ENCODE results near the gene PLG.
"Not testable (repeated sequence)": the region's sequence is repeated elsewhere in the genome, so short reads cannot be mapped to it uniquely, and the experiment has no call there.

Gene PLG

DNA sequence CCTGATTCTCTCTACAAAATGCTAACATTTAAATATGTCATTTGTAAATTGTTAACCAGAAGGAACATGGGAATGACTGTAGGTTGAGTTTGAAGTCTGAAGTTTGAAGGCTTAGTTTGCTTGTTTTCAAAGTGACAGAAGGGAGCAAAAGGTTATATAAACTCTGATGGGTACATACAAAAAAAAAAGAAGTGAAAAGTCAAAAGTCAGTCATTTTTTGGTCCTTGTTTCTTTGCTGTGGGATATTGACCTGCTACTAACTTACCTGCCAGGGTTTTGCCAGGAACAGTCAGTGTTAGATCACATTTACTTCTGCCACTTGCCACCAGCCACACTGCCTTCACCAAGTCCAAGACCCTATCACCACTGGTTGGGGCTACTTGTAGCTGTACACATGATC is 6.9 kb downstream of the PLG start:
- DNase-seq, result not testable (repeated sequence)

- no peak for DNase-seq
Observed at GRCh38 chr6:160714731-160715316, 12.8 kb downstream of the PLG start.

- no peak for DNase-seq
Observed at GRCh38 chr6:160730911-160731310, 28.9 kb downstream of the PLG start.

DNA sequence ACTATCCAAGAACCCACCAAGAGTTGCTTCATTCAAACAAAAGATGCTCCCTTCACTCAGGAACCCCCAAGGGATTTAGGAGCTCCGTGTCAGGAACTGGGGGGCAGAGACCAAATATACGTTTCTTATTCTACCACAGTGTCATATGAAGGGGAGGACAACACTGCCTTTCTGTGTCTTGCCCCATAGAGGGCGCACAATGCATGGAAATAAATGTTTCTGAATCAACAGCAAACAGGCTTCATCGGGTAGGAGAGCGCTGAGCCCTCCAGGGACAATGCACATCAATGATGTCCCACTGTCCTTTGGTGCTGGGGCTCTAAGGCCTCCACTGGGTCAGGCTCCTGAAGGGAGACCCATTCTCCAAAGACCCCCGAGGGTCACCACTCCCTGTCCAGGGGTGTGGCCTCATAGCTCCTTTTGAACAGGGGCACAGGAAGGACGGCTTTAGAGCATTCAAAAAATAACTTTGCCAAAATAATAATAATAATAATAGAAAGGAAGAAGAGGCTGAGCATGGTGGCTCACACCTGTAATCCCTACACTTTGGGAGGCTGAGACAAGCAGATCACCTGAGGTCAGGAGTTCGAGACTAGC is 31.1 kb downstream of the PLG start:
- DNase-seq, result no peak

DNA sequence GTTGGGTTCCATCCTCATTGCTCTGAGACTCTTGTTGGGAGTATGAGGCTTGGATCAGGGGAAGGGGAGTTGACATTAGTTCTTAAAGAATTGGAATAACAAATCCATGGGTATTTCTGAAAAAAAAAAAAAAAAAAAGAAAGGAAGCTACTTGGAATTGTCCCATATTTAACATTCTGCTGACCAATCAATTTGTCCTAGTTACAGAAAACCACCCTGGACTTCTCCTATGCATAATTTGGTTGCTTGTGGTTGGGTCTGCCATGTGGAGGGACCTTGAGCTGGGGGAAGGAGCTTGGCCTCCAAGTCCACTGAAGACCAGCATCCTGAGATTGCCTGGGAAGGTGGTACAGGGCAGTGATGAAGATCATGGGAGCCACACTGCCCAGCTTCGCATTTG is 32.6 kb downstream of the PLG start:
- no peak for DNase-seq

DNA sequence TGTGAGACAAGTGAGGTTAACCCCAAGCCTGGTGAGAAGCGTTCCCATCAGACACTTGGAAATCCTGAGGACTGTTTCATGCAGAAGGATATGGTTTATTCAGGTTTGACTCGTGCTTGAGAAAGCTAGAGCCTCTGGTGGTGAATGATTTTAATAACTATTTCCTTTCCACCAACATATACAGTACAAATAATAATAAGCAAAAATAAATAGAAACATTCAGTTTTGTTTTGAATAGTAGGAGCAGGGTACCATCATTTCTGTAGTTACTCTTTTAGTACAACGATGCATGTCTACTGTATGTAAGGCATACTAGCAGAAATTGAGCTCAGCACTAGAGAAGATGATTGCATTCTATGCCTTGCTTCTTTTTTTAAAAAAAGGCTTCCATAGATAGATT is 33.5 kb downstream of the PLG start:
- DNase-seq, result no peak

DNA sequence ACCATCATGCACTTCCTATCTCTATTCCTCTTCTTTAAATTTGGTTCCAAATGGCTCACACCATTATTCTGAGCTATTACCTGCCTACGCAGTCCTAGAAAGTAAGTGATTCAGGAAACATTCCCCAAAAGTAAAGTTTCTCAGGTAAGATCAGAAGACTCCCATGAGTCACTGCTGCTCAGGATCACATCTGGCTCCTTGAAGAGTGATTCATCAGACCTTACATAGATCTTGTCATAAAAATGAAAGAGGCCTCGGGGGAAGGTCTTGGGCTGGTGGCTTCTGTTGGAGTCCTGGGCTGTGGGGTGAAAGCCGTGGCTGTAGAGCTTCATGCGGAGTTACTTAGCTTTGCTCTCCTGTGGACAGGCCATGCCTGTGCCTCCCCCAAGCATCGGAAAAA is 35.9 kb downstream of the PLG start:
- no peak for DNase-seq

GRCh38 chr6:160739955-160740354 is 37.9 kb downstream of the PLG start:
- DNase-seq, result no peak

DNA sequence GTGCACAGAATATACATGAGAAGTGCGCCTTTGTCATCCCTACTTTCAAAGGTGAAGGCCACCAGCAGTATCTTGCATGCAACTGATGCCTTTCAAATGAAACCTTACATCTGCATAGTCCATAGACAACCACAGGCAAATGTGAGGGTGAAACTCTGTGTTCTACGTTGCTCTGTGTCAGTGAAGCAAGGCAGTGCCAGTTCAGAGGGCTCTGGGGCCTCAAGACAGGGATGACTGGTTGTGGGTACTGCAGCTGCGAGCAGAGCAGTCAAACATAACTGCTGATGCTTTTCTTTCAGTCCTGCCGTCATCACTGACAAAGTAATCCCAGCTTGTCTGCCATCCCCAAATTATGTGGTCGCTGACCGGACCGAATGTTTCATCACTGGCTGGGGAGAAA is 39.0 kb downstream of the PLG start:
- DNase-seq, result not testable (repeated sequence)

- DNase-seq, result no peak
Observed at GRCh38 chr6:160742090-160742489, 40.0 kb downstream of the PLG start.

- DNase-seq, result no peak
Observed at GRCh38 chr6:160750276-160750689, 48.2 kb downstream of the PLG start.

GRCh38 chr6:160753211-160753610 is 51.2 kb downstream of the PLG start:
- DNase-seq, result not testable (repeated sequence)

DNA sequence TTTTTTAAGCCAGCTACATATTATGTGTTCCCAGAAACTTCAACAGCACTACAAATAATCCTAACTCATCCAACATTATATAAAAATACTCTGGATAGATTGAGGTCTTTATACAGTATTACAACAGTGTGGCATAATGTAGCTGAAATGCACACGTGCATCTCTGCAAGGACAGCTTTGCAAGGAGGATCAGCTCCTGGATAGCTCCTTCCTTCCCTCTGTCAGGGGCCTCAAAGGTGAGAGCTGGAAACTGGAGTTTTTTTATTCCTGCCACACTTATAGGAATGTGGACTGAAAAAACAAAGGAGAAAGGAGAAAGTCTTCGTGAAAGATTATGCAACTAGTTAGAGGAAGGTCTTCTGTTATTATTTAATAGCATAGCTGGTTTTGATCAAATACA is 53.1 kb downstream of the PLG start:
- no peak for DNase-seq

GRCh38 chr6:160756021-160756420 is 54.0 kb downstream of the PLG start:
- no peak for DNase-seq

DNA sequence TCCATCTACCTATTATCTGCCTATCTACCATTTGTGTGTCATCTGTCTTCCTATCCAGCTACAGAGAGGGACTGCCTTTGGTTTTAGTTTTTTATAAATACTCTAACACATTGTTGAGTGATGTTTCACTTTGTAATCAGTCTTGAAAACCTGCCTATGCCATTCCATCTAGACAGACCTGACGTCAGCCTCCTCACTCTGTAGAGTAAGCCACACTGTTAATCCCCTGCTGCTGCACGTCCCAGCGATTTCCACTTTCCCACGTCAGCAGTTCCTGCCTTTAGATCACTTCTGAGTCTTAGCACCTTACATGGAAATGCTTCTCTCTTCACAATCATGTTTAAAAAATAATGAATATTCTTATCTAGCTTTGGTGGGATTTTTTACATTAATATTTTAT is 54.8 kb downstream of the PLG start:
- no peak for DNase-seq

DNA sequence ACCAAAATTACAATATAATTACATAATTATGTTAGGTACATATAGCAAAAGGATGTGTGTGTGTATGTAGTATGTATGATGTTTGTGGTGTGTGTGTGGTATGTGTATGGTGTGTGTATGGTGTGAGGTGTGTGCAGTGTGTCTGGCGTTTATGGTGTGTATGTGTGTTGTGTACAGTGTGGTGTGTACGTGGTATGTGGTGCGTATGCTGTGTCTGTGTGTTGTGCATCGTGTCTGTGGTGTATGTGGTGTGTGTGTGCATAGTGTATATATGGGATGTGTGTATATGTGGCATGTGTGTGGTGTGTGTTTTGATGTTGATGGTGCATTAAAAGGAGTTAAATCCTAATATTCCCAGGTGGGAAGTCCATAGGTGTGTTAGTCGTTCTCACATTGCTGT is 62.8 kb downstream of the PLG start:
- DNase-seq, result no peak

DNA sequence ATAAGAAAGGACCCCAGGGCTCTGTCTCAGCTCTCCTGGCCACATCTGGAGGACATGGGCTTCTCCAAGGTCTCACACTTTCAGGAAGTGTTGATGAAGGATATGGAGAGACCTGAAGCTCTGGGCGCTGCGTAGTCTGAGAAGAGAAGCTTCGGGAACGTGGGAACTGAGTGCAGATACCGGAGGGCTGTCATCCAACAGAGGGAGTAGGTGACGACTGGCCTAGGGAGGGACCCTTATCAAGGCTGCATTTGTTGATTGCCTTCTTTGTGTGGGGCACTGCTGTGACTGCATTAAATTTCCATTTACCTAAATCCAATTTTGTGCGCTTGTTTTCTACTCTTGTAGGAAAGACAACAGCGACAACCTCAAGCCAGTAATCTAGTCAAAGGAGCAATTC is 63.4 kb downstream of the PLG start:
- no peak for DNase-seq

DNA sequence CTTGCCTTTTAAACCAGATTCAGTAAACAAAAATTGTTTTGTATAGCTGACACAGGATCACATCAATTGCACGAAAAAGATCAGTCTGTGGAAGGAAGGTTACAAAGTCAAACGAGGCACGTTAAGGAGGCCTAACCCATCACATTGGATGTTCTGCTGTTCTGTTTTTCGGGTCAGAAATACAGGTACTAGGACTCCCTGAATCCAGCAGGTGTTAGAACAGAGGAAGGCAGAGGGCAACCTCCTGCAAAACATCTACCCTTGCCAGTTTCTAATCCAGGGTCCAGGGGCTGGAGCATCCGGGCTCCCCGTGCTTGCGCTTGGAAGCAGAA is 64.6 kb downstream of the PLG start:
- DNase-seq, result no peak

DNA sequence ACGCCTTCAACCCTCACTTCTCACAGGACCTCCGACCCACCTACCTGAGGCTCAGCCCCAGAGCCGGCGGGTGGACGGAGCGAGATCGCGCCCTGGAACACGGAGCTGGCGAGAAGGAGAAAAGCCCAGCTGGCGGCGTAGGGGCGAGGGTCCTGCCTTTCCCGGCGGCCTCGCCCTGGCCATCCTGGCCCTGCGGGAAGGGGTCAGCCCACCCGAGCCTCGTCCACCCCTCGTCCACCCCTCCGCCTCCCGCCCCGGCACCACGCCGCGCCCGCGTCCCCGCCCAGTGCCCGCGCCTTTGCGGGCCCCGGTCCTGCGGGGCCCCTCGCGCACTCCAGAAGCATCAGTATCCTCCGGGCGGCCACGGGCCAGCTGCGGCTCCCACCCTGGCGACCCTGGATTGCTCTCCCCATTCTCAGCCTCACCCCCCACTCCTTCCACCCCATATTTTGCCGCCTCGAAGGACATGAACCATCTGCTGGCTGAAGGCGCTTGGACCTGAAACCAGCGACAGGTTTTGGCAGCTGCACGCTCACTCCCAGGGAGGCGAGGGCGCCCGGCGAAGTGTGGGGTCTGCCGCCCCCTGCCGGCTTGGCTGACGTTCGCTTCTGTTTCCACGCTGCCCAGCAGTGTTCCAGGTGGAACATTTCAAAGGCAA is 65.1 kb downstream of the PLG start:
- peak; percentile 32 for DNase-seq

DNA sequence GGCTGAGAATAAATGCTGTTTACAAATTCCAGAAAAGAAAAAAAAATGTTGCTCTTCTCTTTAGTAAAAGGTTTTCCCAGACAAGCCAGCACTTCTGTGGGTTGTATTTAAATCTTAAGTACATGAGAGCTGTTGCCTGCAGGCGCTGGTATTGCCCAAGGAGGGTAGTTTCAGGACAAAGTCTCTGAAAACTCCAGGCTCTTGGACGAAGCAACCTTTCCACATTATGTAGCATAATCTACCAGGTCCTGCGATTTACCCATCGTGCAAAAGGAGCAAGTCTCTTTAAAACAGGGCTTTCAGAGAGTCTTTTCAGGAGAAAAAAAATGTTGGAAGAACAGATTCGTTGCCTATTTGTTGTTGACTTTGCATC is 65.6 kb downstream of the PLG start:
- no peak for DNase-seq

DNA sequence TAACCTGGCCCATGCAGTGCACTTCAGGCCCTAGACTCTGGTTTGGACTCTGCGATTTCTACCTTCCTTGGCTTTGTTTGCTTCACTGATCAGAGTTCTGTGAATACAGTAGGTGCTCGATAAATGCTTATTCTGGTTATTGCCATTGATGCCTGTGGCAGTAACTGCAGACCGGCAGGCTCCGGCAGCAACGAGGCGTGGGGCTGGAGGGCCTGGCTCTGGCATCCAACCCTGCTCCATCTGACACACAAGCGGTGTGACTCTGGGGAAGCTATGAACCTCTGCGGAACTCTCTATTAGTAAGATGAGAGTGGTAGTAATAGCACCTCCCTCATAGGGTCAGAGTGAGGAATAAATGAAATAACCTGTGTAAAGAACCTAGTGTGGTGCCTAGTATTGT is 66.1 kb downstream of the PLG start:
- no peak for DNase-seq

DNA sequence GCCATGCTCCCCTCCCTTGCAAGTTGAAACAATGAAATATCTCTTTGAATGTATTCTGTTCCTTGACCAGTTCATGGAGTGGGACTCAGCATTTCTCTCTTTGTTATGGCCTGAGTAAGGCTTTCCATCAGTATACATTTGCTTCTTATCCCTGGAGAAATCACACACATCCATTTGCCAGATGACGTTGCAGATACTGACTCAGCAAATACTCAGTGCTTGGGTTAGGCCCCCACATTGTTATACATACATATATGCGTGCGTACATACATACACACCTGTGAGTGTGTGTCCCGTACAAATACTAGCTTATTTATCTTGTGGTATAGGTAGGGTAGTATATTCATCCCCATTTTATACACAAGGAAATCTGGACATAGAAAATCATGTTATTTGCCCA is 72.4 kb downstream of the PLG start:
- DNase-seq, result no peak

DNA sequence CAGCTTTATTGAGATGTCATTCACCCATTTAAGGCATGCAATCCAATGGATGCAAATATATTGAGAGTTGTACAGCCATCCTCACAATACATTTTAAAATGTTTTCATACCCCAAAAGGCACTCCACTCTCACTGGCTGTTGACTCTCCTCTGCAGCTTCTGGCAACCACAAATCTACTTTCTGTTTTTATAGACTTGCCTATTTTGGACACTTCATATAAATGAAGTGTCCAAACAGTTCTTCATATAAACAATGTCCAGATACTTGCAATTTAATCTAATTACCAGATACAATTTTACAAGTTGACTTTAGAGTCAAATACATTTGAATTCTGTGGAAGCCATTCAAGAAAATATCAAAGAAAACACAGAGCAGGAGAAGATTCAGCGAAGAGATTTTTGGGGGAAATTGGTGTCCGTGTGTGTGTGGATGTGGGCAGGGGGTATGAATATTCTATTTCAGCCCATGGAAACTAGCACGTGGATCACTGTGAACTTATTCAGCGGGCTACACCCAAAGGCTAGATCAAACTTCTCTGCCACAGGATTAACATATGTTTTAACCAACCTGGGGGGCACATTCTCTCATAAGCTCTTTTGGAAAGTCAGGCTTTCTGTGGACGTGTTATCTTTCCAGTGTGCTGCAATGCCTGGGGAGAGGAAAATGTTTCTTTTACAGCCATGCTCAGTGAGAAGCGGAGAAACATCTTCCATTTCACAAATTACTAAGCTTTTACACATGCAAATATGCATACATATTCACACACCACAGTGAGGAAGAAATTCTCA is 73.9 kb downstream of the PLG start:
- DNase-seq, result no peak

DNA sequence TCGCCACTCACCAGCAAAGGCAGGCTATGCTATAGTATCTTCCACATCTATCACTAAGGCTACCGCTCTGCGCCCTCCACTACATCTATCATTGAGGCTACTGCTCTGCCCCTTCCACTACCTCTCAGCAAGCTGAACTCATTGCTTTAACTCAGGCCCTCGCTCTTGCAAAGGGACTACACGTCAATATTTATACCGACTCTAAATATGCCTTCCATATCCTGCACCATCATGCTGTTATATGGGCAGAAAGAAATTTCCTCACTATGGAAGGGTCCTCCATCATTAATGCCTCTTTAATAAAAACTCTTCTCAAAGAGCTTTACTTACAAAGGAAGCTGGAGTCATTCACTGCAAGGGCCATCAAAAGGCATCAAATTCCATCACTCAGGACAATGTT is 77.1 kb downstream of the PLG start:
- not testable (repeated sequence) for DNase-seq
